T-helper 1 cell treated with Interleukin-12 subunit alpha and Interleukin-12 subunit beta and Interleukin-4 antibody, amounts not matched to agents 30 μg/mL and 1 μg/mL, for 36 hours (primary cell): Measurements from ENCODE around the gene CD300E.

Experiments used
- H3K27ac Mint-ChIP-seq: one replicate; pipeline ENCODE4 v1.8.0; 2021; ENCODE audit warnings: mild to moderate bottlenecking, mixed read lengths
- H3K27me3 Mint-ChIP-seq: one replicate; pipeline ENCODE4 v1.8.0; 2021; ENCODE audit warnings: low read depth, mixed read lengths
- H3K36me3 Mint-ChIP-seq: one replicate; pipeline ENCODE4 v1.8.0; 2021; ENCODE audit warnings: low read depth, mixed read lengths
- H3K4me1 Mint-ChIP-seq: one replicate; pipeline ENCODE4 v1.8.0; 2021; ENCODE audit warnings: low read depth, mixed read lengths
- H3K4me3 Mint-ChIP-seq: one replicate; pipeline ENCODE4 v1.8.0; 2021; ENCODE audit warnings: mild to moderate bottlenecking, moderate library complexity, mixed read lengths
- H3K9me3 Mint-ChIP-seq: one replicate; pipeline ENCODE4 v1.8.0; 2021; ENCODE audit warnings: mixed read lengths

CD300E gene

DNA sequence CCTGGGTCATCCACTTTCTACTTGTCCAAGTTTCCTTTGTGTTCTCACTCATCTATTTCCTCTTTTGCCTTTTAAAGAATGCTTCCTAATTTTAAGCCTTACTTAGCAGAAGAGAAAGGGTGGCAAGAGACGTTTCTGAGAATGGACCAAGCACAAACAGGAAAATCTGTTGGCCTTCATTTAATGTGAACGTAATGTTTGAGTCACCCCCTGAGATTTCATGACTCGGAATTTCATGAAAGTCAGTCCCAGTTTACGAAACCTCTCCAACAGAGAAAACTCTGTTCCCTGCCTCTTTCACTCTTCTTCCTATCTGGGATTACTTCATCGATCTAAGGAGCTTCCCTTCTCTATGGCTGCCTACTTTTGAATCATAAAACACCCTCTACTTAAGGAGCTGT lies at the start of gene CD300E:
TSS of gene CD300E (minus strand) at position 46 of the 401 bp plus-strand sequence. CDS start 117 bp downstream, outside the sequence.
- H3K4me3 Mint-ChIP-seq: no peak within 1 kb of the TSS
- no peaks in the 10 kb centered on the region for H3K4me1 Mint-ChIP-seq
- H3K27ac Mint-ChIP-seq: no peak within 1 kb of the TSS
- peaks cover 5% of the 10 kb centered on the region for H3K9me3 Mint-ChIP-seq
- H3K36me3 Mint-ChIP-seq: no peaks in the 10 kb centered on the region
- H3K27me3 Mint-ChIP-seq: peaks cover 83% of the 10 kb centered on the region

DNA sequence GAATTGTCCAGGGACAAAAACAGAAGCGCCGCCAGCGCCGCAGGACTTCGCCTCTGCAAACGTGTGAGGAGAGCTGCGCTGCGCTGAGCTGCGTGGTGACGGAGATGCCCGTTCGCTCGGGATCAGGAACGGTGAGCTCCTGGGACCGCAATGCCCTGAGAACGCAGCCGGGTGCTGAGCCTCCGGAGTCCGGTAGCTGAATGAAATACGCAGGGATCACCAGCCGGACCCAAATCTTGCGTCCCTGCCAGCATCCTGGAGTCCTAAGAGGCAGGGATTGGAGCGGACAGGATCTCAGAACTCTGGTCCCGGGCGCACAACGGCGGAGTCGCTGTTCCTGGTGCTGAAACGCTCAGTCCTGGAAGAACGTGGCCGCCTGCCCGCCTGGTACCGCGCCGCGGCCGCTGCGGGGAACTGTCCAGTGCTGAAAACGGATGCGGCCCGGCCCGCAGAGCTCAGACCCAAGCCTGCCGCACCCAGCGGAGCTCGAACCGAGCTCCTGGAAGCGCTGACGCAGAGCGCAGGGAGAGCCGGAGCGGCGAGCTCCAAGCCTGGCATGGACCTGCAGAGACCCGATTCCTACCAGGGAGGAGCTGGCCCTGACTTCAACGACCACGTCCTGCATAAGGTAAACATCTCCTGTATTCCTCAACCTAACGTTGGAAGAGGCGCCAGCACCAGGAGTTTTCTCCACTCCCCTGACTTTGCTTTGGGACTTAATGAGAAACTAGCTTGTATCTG lies 47.7 kb upstream of the CD300E start:
- peaks cover 2% of the 10 kb centered on the region for H3K36me3 Mint-ChIP-seq
- H3K4me3 Mint-ChIP-seq: no peak overlapping the region

DNA sequence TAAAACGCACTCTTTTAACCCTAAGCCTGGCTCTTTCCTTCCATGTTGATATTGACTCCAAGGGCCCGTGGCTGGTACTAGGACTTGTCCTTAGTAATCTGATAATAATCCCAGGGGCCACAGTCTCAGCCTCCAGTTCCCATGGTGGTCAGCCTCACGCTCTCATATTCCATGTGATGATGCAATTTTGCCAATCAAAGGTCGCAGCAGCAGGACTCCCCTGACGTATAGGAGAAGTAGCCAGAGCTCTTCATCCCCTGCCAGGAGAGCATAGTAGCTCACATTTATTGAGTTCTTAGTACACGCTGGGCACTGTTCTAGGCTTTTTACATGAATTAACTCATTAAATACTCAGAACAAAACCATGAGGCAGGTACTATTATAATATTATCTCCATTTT lies 46.8 kb upstream of the CD300E start:
- H3K4me3 Mint-ChIP-seq: no peak overlapping the region
- no peaks in the 10 kb centered on the region for H3K9me3 Mint-ChIP-seq
- H3K4me1 Mint-ChIP-seq: peaks cover 2% of the 10 kb centered on the region
- peaks cover 76% of the 10 kb centered on the region for H3K27me3 Mint-ChIP-seq
- H3K27ac Mint-ChIP-seq: no peak overlapping the region
- H3K36me3 Mint-ChIP-seq: peaks cover 2% of the 10 kb centered on the region

More for the DNA sequence above, 47.7 kb upstream of the CD300E start:
- H3K27ac Mint-ChIP-seq: no peak overlapping the region
- peaks cover 2% of the 10 kb centered on the region for H3K4me1 Mint-ChIP-seq
- H3K9me3 Mint-ChIP-seq: no peaks in the 10 kb centered on the region
- H3K27me3 Mint-ChIP-seq: peaks cover 75% of the 10 kb centered on the region

- H3K36me3 Mint-ChIP-seq: no peaks in the 10 kb centered on the region
- no peak overlapping the region for H3K27ac Mint-ChIP-seq
- H3K4me1 Mint-ChIP-seq: peaks cover 3% of the 10 kb centered on the region
- peaks cover 75% of the 10 kb centered on the region for H3K27me3 Mint-ChIP-seq
- H3K9me3 Mint-ChIP-seq: no peaks in the 10 kb centered on the region
- H3K4me3 Mint-ChIP-seq: no peak overlapping the region
These were observed 40.0 kb upstream of the CD300E start for GRCh38 chr17:74663561-74663960.

- Mint-ChIP-seq H3K36me3 (no peaks in the 10 kb centered on the region), H3K4me3 (no peak overlapping the region), H3K4me1 (peaks cover 8% of the 10 kb centered on the region), H3K9me3 (no peaks in the 10 kb centered on the region), H3K27ac (no peak overlapping the region), H3K27me3 (peaks cover 66% of the 10 kb centered on the region)
These were observed 36.4 kb upstream of the CD300E start for GRCh38 chr17:74659889-74660288.

DNA sequence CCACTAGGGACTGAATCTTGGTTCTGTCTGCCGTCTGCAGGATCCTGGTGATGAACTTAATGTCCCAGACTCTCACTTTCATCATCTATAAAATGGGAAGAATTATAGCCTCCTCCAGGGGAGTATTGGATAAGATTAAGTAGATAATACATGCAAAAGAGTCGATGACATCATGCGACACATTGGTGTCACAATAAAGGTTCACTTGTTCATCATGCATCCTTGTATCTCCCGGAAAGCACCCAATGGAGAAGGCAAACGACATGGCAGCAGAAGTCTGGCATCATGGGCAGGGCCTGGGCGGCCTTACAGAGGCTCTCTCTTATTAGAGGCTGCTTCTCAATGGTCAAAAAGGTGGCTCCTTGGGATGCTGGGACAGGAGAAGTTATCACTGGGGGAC lies 35.1 kb upstream of the CD300E start:
- H3K27ac Mint-ChIP-seq: no peak overlapping the region
- no peaks in the 10 kb centered on the region for H3K9me3 Mint-ChIP-seq
- peaks cover 7% of the 10 kb centered on the region for H3K4me1 Mint-ChIP-seq
- H3K4me3 Mint-ChIP-seq: no peak overlapping the region
- no peaks in the 10 kb centered on the region for H3K36me3 Mint-ChIP-seq
- H3K27me3 Mint-ChIP-seq: peaks cover 60% of the 10 kb centered on the region

- Mint-ChIP-seq H3K9me3 (no peaks in the 10 kb centered on the region), H3K4me3 (no peak overlapping the region), H3K4me1 (peaks cover 6% of the 10 kb centered on the region), H3K36me3 (no peaks in the 10 kb centered on the region), H3K27me3 (peaks cover 68% of the 10 kb centered on the region), H3K27ac (no peak overlapping the region)
These were observed 31.2 kb upstream of the CD300E start for GRCh38 chr17:74654742-74655141.

- no peaks in the 10 kb centered on the region for H3K36me3 Mint-ChIP-seq
- no peak overlapping the region for H3K4me3 Mint-ChIP-seq
- no peaks in the 10 kb centered on the region for H3K4me1 Mint-ChIP-seq
- no peak overlapping the region for H3K27ac Mint-ChIP-seq
- no peaks in the 10 kb centered on the region for H3K9me3 Mint-ChIP-seq
- peaks cover 69% of the 10 kb centered on the region for H3K27me3 Mint-ChIP-seq
These were observed 28.5 kb upstream of the CD300E start for GRCh38 chr17:74652020-74652419.

DNA sequence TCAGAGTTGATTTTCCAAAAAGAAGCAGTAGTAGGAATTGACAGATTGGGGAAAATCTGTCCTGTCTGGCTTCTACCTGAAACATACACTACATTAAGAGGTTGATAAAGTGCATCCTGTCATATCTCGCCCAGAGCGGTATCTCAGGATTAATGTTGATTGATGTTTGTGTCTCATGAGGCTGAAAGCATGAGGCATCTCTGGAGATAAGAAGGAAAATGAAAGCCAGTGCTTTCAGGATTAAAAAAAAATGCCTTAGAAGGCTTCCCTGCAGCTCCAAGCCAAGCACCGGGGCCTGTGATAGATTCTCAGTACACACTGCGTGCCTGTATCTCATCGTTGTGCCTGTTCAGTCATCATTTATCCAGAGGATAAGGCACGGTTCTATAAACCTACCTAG lies 26.4 kb upstream of the CD300E start:
- H3K9me3 Mint-ChIP-seq: no peaks in the 10 kb centered on the region
- H3K4me3 Mint-ChIP-seq: no peak overlapping the region
- H3K27ac Mint-ChIP-seq: no peak overlapping the region
- no peaks in the 10 kb centered on the region for H3K36me3 Mint-ChIP-seq
- H3K4me1 Mint-ChIP-seq: no peaks in the 10 kb centered on the region
- H3K27me3 Mint-ChIP-seq: peaks cover 71% of the 10 kb centered on the region

DNA sequence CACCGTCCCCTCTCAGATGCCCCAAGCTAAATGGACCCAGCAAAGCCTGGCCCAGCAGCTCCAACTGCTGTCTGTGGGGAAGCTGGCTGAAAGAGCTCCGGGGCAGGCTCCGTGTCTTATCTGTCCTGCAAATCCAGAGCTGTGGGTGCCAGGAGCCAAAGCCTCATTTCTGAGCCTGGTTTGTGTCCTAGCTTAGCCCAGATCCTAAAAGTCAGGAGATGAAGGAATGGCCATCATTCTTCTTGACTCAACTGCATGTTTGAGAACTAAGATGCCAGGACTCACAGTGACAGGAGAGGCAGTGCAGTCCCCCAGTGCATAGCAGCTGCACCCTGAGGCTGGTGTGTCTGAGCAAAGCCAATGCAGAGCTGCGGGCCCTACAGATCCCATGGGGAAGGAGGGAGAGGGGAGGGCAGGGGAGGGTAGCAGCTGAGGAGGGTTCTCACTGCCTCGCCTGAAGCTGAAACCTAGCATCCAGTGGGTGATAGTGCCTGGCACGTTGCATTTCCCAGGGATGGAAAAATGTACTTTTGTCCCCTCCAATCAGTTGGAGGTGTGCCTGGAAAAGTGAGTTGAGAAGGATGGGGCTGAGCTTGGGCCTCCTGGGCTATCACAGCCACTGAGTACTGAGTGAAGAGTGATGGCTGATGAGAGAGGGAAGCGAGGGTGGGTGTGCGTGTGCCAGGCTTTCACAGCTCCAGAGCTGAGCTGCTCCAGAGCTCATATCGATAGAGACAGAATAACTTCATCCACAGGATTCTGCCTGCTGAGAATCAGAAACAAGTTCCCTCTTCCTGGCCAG lies 24.5 kb upstream of the CD300E start:
- Mint-ChIP-seq H3K36me3 (no peaks in the 10 kb centered on the region), H3K27me3 (peaks cover 77% of the 10 kb centered on the region), H3K4me1 (no peaks in the 10 kb centered on the region), H3K9me3 (no peaks in the 10 kb centered on the region), H3K27ac (no peak overlapping the region), H3K4me3 (no peak overlapping the region)

DNA sequence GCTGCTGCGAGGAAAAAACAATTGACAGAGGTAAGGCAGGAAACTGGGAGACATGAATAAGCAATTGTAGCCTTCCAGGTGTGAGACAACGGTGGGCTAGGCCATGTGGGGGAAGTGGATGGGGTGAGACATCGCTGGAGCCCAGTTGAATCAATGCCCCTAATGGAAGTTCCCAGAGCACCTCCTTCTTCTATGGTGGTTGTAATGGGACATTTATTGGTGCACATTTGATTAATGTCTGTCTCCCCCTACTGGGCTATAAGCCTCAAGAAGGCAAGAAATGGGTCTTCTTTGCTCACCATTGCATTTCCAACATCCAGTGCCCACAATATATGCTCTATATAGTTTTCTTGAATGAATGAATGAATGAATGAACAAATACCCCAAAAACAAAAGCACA lies 22.7 kb upstream of the CD300E start:
- no peaks in the 10 kb centered on the region for H3K9me3 Mint-ChIP-seq
- H3K4me3 Mint-ChIP-seq: no peak overlapping the region
- H3K4me1 Mint-ChIP-seq: peaks cover 3% of the 10 kb centered on the region
- peaks cover 77% of the 10 kb centered on the region for H3K27me3 Mint-ChIP-seq
- H3K27ac Mint-ChIP-seq: no peak overlapping the region
- no peaks in the 10 kb centered on the region for H3K36me3 Mint-ChIP-seq

- Mint-ChIP-seq H3K4me1 (peaks cover 5% of the 10 kb centered on the region), H3K36me3 (no peaks in the 10 kb centered on the region), H3K27me3 (peaks cover 67% of the 10 kb centered on the region), H3K4me3 (no peak overlapping the region), H3K9me3 (no peaks in the 10 kb centered on the region), H3K27ac (no peak overlapping the region)
These were observed 21.5 kb upstream of the CD300E start for GRCh38 chr17:74645010-74645409.

DNA sequence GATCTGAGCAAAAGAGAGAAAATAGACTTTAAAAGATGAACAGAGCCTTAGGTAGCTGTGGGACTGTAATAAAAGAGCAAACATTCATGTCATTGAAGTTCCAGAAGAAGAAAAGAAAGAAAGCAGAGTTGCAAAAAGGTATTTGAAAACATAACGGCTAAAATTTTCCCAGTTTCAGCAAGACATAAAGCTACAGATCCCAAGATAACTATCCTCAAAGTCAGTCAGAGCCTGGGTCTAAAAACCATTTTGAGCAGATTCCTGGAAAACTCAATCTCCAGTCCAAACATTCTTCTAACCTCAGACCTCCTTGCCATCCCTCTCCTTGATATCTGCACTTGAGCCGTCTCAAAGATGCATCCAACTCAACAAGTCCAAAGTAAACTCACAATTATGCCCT lies 20.9 kb upstream of the CD300E start:
- Mint-ChIP-seq H3K27me3 (peaks cover 62% of the 10 kb centered on the region), H3K9me3 (no peaks in the 10 kb centered on the region), H3K27ac (no peak overlapping the region), H3K36me3 (no peaks in the 10 kb centered on the region), H3K4me1 (peaks cover 11% of the 10 kb centered on the region), H3K4me3 (no peak overlapping the region)

GRCh38 chr17:74643826-74644225 lies 20.3 kb upstream of the CD300E start:
- Mint-ChIP-seq H3K27ac (no peak overlapping the region), H3K4me1 (peaks cover 14% of the 10 kb centered on the region), H3K36me3 (no peaks in the 10 kb centered on the region), H3K27me3 (peaks cover 59% of the 10 kb centered on the region), H3K4me3 (no peak overlapping the region), H3K9me3 (no peaks in the 10 kb centered on the region)

GRCh38 chr17:74642995-74643394 lies 19.5 kb upstream of the CD300E start:
- Mint-ChIP-seq H3K9me3 (no peaks in the 10 kb centered on the region), H3K36me3 (no peaks in the 10 kb centered on the region), H3K27ac (no peak overlapping the region), H3K27me3 (peaks cover 59% of the 10 kb centered on the region), H3K4me1 (peaks cover 14% of the 10 kb centered on the region), H3K4me3 (no peak overlapping the region)
